GM10248 (cell line): Measurements from ENCODE around the gene MBTPS2.

Source experiments
- CTCF ChIA-PET: fragments of 300-600 bp; sonication (Branson Sonifier 250); formaldehyde crosslinking; extraction: SDS; loops from one replicate; lab custom pipeline; 2021; ENCODE audit warnings: antibody characterized with exemption; lab: Yijun Ruan, JAX
- POLR2A ChIA-PET: fragments of 350-650 bp; sonication (Branson Sonifier 250); formaldehyde crosslinking; extraction: SDS; loops from one replicate; lab custom pipeline; 2020; ENCODE audit warnings: antibody characterized with exemption; lab: Yijun Ruan, JAX
- DNase-seq: peaks from one replicate; pipeline ENCODE4 v3.0.0; 2012; ENCODE audit errors: extremely low spot score
- TF ChIP-seq, protein P1 (sequence below): IDR thresholded peaks from 2 replicates; pipeline ENCODE4 v1.5.1; 2012; ENCODE audit warnings: mild to moderate bottlenecking, low read depth; ENCODE audit errors: extremely low read depth, missing control alignments, control extremely low read depth

The MBTPS2 gene

DNA sequence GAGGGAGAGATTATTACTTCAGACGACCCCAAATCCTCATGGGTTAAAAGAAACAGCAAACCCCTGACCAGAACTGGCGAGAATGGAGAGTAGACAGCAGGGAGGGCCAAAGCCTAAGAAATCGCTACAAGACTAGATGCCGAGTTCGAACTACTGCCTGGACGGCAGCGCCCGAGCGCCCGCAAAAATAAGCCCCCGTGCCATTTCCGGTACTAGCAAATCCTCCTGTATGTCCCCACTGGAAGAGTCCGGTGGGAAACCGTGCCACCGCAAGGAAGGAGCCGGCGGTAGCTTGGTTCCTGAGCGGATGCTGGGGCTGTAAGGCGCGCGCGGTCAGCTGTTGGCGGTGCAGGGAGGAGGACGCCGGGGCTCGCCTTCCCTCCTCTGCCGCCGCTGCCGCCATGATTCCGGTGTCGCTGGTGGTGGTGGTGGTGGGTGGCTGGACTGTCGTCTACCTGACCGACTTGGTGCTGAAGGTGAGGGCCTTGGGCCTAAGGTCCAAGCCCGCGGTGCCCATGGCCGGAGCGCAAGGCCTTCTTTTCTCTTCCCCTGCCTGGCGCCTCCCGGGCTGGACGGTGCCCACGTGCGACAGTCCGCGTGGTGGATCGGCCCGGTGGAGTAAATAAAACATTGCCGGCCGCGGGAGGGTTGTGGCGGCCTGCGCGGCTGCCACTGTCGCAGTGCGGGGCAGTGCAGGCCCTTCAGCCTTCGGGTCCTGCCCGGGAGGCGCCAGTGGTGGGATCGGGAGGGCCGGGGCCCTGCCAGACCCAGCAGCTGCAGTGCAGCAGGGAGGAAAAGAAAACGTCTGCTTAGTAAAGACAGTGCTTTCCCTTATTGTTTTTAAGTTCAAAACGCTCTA is at the start of gene MBTPS2:
Gene MBTPS2 (plus strand): TSS at position 284 of the 859 bp plus-strand sequence. CDS start 118 bp downstream, at position 402.
- ChIA-PET POLR2A (no interaction called here), CTCF (no interaction called here)
- TF ChIP-seq, protein P1, sequence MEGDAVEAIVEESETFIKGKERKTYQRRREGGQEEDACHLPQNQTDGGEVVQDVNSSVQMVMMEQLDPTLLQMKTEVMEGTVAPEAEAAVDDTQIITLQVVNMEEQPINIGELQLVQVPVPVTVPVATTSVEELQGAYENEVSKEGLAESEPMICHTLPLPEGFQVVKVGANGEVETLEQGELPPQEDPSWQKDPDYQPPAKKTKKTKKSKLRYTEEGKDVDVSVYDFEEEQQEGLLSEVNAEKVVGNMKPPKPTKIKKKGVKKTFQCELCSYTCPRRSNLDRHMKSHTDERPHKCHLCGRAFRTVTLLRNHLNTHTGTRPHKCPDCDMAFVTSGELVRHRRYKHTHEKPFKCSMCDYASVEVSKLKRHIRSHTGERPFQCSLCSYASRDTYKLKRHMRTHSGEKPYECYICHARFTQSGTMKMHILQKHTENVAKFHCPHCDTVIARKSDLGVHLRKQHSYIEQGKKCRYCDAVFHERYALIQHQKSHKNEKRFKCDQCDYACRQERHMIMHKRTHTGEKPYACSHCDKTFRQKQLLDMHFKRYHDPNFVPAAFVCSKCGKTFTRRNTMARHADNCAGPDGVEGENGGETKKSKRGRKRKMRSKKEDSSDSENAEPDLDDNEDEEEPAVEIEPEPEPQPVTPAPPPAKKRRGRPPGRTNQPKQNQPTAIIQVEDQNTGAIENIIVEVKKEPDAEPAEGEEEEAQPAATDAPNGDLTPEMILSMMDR: no peak

GRCh38 chrX:21798677-21799219 is 40.7 kb upstream of the MBTPS2 start:
- ChIA-PET POLR2A (no interaction called here), CTCF (no interaction called here)
- DNase-seq: no peak
- TF ChIP-seq, protein P1: no peak

More for the DNA sequence above, at the start of gene MBTPS2:
- peak; percentile 52 for DNase-seq

GRCh38 chrX:21799767-21800166 is 39.6 kb upstream of the MBTPS2 start:
- TF ChIP-seq, protein P1: no peak
- DNase-seq: no peak
- ChIA-PET CTCF (no interaction called here), POLR2A (no interaction called here)

GRCh38 chrX:21800344-21800770 is 39.1 kb upstream of the MBTPS2 start:
- TF ChIP-seq, protein P1: no peak
- POLR2A ChIA-PET: no interaction called here
- CTCF ChIA-PET: no interaction called here
- DNase-seq: no peak

DNA sequence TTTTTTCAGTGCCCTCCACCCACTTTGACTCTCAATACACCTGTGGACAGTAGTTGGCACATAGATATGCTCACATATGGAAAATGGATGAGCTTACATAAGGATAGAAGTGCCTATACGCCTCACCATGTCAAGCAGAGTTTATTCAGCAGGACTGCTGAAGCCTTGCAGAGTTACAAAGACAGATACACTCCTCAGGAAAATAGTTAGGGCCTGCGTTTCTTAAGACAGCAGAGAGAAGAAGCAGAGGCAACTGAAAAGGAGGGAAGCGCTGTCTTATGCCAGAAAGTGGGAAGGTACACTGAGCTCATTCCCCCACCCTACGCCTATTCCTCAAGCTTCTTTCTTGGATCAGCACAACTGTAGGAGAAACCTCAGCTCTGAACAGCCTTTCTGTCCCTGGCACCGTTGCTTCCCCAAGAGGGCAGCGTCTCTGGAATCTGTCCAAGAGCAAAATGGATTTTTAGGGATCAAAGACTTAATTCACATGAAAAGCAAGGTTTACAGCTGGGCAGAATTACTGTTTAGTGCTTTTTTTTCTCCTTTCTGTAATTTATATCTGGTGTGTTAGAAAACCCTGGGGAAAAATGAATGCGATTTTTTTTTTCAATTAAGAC is 37.3 kb upstream of the MBTPS2 start:
- CTCF ChIA-PET: no interaction called here
- DNase-seq: no peak
- POLR2A ChIA-PET: no interaction called here
- TF ChIP-seq, protein P1: no peak

- CTCF ChIA-PET: no interaction called here
- no peak for DNase-seq
- POLR2A ChIA-PET: no interaction called here
- TF ChIP-seq, protein P1: no peak
Measured at GRCh38 chrX:21802839-21803238, 36.6 kb upstream of the MBTPS2 start.
